Glutamatergic neuron (in vitro differentiated cells): ENCODE data around the gene LANCL3. TPM values are rescaled to one million over a fixed set of nuclear protein-coding genes. Genes with fewer than 3 reads are reported as not detected.
"Not testable (repeated sequence)": the region's sequence is repeated elsewhere in the genome, so short reads cannot be mapped to it uniquely, and the experiment has no call there.

Experiments used
- DNase-seq: peaks from one replicate; pipeline ENCODE4 v3.0.0; 2022
- H3K27ac Mint-ChIP-seq: one replicate; pipeline ENCODE4 v1.8.0; 2020; ENCODE audit warnings: mild to moderate bottlenecking, mixed read lengths, inconsistent platforms; ENCODE audit not compliant: unreplicated experiment
- H3K27me3 Mint-ChIP-seq: one replicate; pipeline ENCODE4 v1.8.0; 2020; ENCODE audit warnings: mild to moderate bottlenecking, moderate library complexity, mixed read lengths, inconsistent platforms; ENCODE audit not compliant: unreplicated experiment
- H3K36me3 Mint-ChIP-seq: one replicate; pipeline ENCODE4 v1.8.0; 2020; ENCODE audit warnings: mild to moderate bottlenecking, mixed read lengths, inconsistent platforms; ENCODE audit not compliant: unreplicated experiment
- H3K4me1 Mint-ChIP-seq: one replicate; pipeline ENCODE4 v1.8.0; 2020; ENCODE audit warnings: mild to moderate bottlenecking, low read depth, mixed read lengths, inconsistent platforms; ENCODE audit not compliant: unreplicated experiment
- H3K4me3 Mint-ChIP-seq: one replicate; pipeline ENCODE4 v1.8.0; 2020; ENCODE audit warnings: mild to moderate bottlenecking, mixed read lengths, inconsistent platforms; ENCODE audit not compliant: unreplicated experiment
- H3K9me3 Mint-ChIP-seq: one replicate; pipeline ENCODE4 v1.8.0; 2020; ENCODE audit warnings: mild to moderate bottlenecking, moderate library complexity, mixed read lengths, inconsistent platforms; ENCODE audit not compliant: unreplicated experiment
- CTCF ChIP-seq: fragments of 200-600 bp; sonication (generic); IDR thresholded peaks from one replicate; pipeline ENCODE4 v1.5.0; 2021; ENCODE audit not compliant: partially characterized antibody, unreplicated experiment
- long read RNA-seq: library from polyadenylated mRNA; unstranded; transcript quantifications from one replicate; pipeline ENCODE4 v2.0.0, GENCODE V29; 2020; ENCODE audit not compliant: unreplicated experiment
- total RNA-seq: library from RNA; stranded (reverse); fragmentation: NEBNext Ultra II Directional; extraction: Animal tissue kit (Norgen Biotek cat#: 25700); gene quantifications from one replicate; pipeline ENCODE4 v1.2.1, GENCODE V29; 2021; ENCODE audit not compliant: unreplicated experiment

The LANCL3 gene
- 1.1 TPM for total RNA-seq
- long read RNA-seq = 0 reads

GRCh38 chrX:37571426-37572107 is at the start of gene LANCL3:
TSS of gene LANCL3 (plus strand) at chrX:37571661. CDS start at chrX:37571871, 210 bp downstream.
- H3K9me3 Mint-ChIP-seq, H3K36me3 Mint-ChIP-seq, H3K4me1 Mint-ChIP-seq, H3K27ac Mint-ChIP-seq, H3K27me3 Mint-ChIP-seq: not testable (repeated sequence)
- peak within 1 kb of the TSS; percentile 94 for H3K4me3 Mint-ChIP-seq
- peak; percentile 24 for DNase-seq

- not testable (repeated sequence) for H3K27me3 Mint-ChIP-seq, H3K36me3 Mint-ChIP-seq, H3K4me1 Mint-ChIP-seq, H3K4me3 Mint-ChIP-seq, H3K9me3 Mint-ChIP-seq, DNase-seq, H3K27ac Mint-ChIP-seq
These were observed 47.8 kb upstream of the LANCL3 start for GRCh38 chrX:37523673-37524072.

- H3K36me3 Mint-ChIP-seq = no peaks in the 10 kb centered on the region
- TF ChIP-seq CTCF = no peak
- no peak for DNase-seq
- no peaks in the 10 kb centered on the region for H3K4me1 Mint-ChIP-seq
- no peak overlapping the region for H3K4me3 Mint-ChIP-seq
- H3K27me3 Mint-ChIP-seq = no peaks in the 10 kb centered on the region
- H3K9me3 Mint-ChIP-seq = no peaks in the 10 kb centered on the region
- no peak overlapping the region for H3K27ac Mint-ChIP-seq
These were observed 29.5 kb upstream of the LANCL3 start for GRCh38 chrX:37541991-37542390.

GRCh38 chrX:37542791-37543190 is 28.7 kb upstream of the LANCL3 start:
- Mint-ChIP-seq H3K27ac (no peak overlapping the region), H3K27me3 (no peaks in the 10 kb centered on the region), H3K4me1 (no peaks in the 10 kb centered on the region), H3K9me3 (no peaks in the 10 kb centered on the region), H3K36me3 (no peaks in the 10 kb centered on the region), H3K4me3 (no peak overlapping the region)
- no peak for TF ChIP-seq CTCF
- no peak for DNase-seq

GRCh38 chrX:37543324-37543723 is 28.1 kb upstream of the LANCL3 start:
- H3K36me3 Mint-ChIP-seq = no peaks in the 10 kb centered on the region
- no peak overlapping the region for H3K4me3 Mint-ChIP-seq
- H3K4me1 Mint-ChIP-seq = no peaks in the 10 kb centered on the region

GRCh38 chrX:37544531-37544930 is 26.9 kb upstream of the LANCL3 start:
- not testable (repeated sequence) for H3K27ac Mint-ChIP-seq, H3K4me3 Mint-ChIP-seq, DNase-seq, H3K36me3 Mint-ChIP-seq, H3K9me3 Mint-ChIP-seq, H3K4me1 Mint-ChIP-seq, H3K27me3 Mint-ChIP-seq

More at GRCh38 chrX:37543324-37543723, 28.1 kb upstream of the LANCL3 start:
- no peak for TF ChIP-seq CTCF
- Mint-ChIP-seq H3K27ac (no peak overlapping the region), H3K27me3 (no peaks in the 10 kb centered on the region), H3K9me3 (no peaks in the 10 kb centered on the region)
- no peak for DNase-seq
